Vagina (tissue), 2 donors: ENCODE measurements around the gene CCDC102B. TPM values are rescaled to one million over a fixed set of nuclear protein-coding genes. Genes with fewer than 3 reads are reported as not detected.
"Not testable (repeated sequence)": the region's sequence is repeated elsewhere in the genome, so short reads cannot be mapped to it uniquely, and the experiment has no call there.

Experiments used
- DNase-seq, 2 donors: peaks; one replicate each; pipeline ENCODE4 v3.0.0-alpha.2; 2017; ENCODE audit errors: extremely low spot score in 2 of 2
- H3K27ac ChIP-seq: fragments of 200-600 bp; sonication (generic); one replicate; pipeline ENCODE4 v1.5.1; 2019
- H3K27me3 ChIP-seq: fragments of 200-600 bp; sonication (generic); one replicate; pipeline ENCODE4 v1.5.1; 2019
- H3K36me3 ChIP-seq, 2 donors: fragments of 200-600 bp; sonication (generic); one replicate each; pipeline ENCODE4 v1.5.1; 2017 to 2019
- H3K4me1 ChIP-seq: fragments of 200-600 bp; sonication (generic); one replicate; pipeline ENCODE4 v1.5.1; 2019
- H3K4me3 ChIP-seq, 2 donors: fragments of 200-600 bp; sonication (generic); 1 replicate in 1 of 2; 2 replicates in 1 of 2; pipeline ENCODE4 v1.5.1; 2016 to 2019
- H3K9me3 ChIP-seq: fragments of 200-600 bp; sonication (generic); one replicate; pipeline ENCODE4 v1.5.1; 2019
- POLR2A ChIP-seq, 2 donors: fragments of 450-650 bp; IDR thresholded peaks; one replicate each; pipeline ENCODE4 v1.6.1; 2017; ENCODE audit warnings: antibody characterized with exemption in 2 of 2, mild to moderate bottlenecking in 2 of 2, moderate library complexity in 2 of 2
- POLR2AphosphoS5 ChIP-seq, 2 donors: sonication (generic); formaldehyde crosslinking; IDR thresholded peaks; one replicate each; pipeline ENCODE4 v1.9.0; 2017; ENCODE audit warnings: antibody characterized with exemption in 2 of 2, mild to moderate bottlenecking in 2 of 2, low read depth in 1 of 2; ENCODE audit not compliant: insufficient read depth in 1 of 2
- intact Hi-C: fragments of 100-400 bp; cut with DNase I; formaldehyde crosslinking; loops from one replicate; pipeline ENCODE4 v1.15.1; 2023
- total RNA-seq: library from RNA; depleted of rRNA; stranded (reverse); fragments of >200 nt; gene quantifications from one replicate; pipeline ENCODE4 v1.2.3, GENCODE V29; 2016
- TF ChIP-seq, protein P1 (sequence below), 3 experiments: fragments of 450-650 bp in 2 of 3; fragments of 200-600 bp in 1 of 3; sonication (generic) in 1 of 3; IDR thresholded peaks; one replicate each; pipeline ENCODE4 v1.5.1; 2017 to 2019; ENCODE audit warnings: antibody characterized with exemption in 3 of 3, mild to moderate bottlenecking in 2 of 3, moderate library complexity in 2 of 3

CCDC102B gene
- total RNA-seq, 1 donor from 2014 or later: 6.4 TPM

DNA sequence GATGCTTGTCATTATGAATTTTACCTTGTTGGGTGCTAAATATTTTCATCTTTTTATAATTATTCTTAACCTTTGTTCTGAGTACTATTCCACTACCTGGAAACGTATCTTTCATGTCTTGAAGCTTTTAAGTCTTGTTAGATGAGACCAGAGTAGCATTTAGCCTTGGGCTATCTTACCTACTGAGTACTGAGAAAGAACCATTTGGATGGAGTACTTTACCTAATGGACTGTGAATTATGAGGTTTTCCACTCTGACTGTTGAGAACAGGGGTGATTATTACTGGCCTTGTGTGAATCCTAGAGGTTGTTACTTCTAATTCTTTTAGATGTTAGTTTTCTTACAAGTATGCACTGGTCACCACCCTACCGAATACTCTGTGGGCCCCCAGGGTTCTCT, 63.5 kb downstream of the CCDC102B start:
- H3K36me3 ChIP-seq: no peaks in the 10 kb centered on the region
- TF ChIP-seq, protein P1, sequence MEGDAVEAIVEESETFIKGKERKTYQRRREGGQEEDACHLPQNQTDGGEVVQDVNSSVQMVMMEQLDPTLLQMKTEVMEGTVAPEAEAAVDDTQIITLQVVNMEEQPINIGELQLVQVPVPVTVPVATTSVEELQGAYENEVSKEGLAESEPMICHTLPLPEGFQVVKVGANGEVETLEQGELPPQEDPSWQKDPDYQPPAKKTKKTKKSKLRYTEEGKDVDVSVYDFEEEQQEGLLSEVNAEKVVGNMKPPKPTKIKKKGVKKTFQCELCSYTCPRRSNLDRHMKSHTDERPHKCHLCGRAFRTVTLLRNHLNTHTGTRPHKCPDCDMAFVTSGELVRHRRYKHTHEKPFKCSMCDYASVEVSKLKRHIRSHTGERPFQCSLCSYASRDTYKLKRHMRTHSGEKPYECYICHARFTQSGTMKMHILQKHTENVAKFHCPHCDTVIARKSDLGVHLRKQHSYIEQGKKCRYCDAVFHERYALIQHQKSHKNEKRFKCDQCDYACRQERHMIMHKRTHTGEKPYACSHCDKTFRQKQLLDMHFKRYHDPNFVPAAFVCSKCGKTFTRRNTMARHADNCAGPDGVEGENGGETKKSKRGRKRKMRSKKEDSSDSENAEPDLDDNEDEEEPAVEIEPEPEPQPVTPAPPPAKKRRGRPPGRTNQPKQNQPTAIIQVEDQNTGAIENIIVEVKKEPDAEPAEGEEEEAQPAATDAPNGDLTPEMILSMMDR (IDR thresholded peaks at IDR 0.05): no peak
- TF ChIP-seq POLR2A (IDR thresholded peaks at IDR 0.05) (no peak), POLR2AphosphoS5 (IDR thresholded peaks at IDR 0.05; ENCODE audit: insufficient read depth in 1 of 2, low read depth in 1 of 2) (no peak)
- H3K4me3 ChIP-seq: no peak overlapping the region
- H3K27me3 ChIP-seq: no peaks in the 10 kb centered on the region
- DNase-seq: no peak
- no peak overlapping the region for H3K27ac ChIP-seq
- no peaks in the 10 kb centered on the region for H3K9me3 ChIP-seq
- intact Hi-C loops: no loop called here
- no peaks in the 10 kb centered on the region for H3K4me1 ChIP-seq

- H3K27me3 ChIP-seq: no peaks in the 10 kb centered on the region
- H3K4me1 ChIP-seq: no peaks in the 10 kb centered on the region
- no peak for TF ChIP-seq POLR2A (IDR thresholded peaks at IDR 0.05)
- TF ChIP-seq, protein P1 (IDR thresholded peaks at IDR 0.05): no peak
- no peak for TF ChIP-seq POLR2AphosphoS5 (IDR thresholded peaks at IDR 0.05; ENCODE audit: insufficient read depth in 1 of 2, low read depth in 1 of 2)
- H3K4me3 ChIP-seq: no peak overlapping the region
- H3K27ac ChIP-seq: no peak overlapping the region
- no peak for DNase-seq
- no peaks in the 10 kb centered on the region for H3K36me3 ChIP-seq
- no peaks in the 10 kb centered on the region for H3K9me3 ChIP-seq
- intact Hi-C loops: no loop called here
These were observed 67.1 kb downstream of the CCDC102B start for GRCh38 chr18:68865021-68865420.

DNA sequence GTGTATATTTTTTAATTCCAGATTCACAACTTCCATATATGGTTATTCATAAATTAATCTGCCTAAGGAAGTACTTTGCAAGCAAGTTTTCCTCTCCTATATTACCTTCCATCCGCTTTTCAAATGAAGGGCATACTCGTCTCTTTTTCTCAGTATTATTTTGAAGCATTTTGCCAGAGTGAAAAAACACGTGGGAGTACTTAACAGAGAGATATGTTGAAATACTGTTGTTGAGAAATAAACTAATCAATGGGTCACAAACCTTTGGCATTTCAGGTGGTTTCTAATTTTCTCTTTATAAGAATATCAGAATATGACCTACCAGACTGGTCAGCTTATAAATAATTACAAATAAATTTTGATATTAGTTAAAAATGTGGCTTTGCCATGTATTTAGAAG, 67.6 kb downstream of the CCDC102B start:
- TF ChIP-seq, protein P1 (IDR thresholded peaks at IDR 0.05): no peak
- TF ChIP-seq POLR2A (IDR thresholded peaks at IDR 0.05) (no peak), POLR2AphosphoS5 (IDR thresholded peaks at IDR 0.05; ENCODE audit: insufficient read depth in 1 of 2, low read depth in 1 of 2) (no peak)
- intact Hi-C loops: no loop called here
- H3K36me3 ChIP-seq: no peaks in the 10 kb centered on the region
- no peaks in the 10 kb centered on the region for H3K27me3 ChIP-seq
- no peak overlapping the region for H3K4me3 ChIP-seq
- H3K4me1 ChIP-seq: no peaks in the 10 kb centered on the region
- no peaks in the 10 kb centered on the region for H3K9me3 ChIP-seq
- no peak overlapping the region for H3K27ac ChIP-seq
- no peak for DNase-seq

GRCh38 chr18:68873003-68873402, 75.1 kb downstream of the CCDC102B start:
- no peak overlapping the region for H3K27ac ChIP-seq
- H3K4me1 ChIP-seq: no peaks in the 10 kb centered on the region
- DNase-seq: no peak
- H3K36me3 ChIP-seq: no peaks in the 10 kb centered on the region
- no peaks in the 10 kb centered on the region for H3K27me3 ChIP-seq
- intact Hi-C loops: no loop called here
- no peaks in the 10 kb centered on the region for H3K9me3 ChIP-seq
- TF ChIP-seq, protein P1 (IDR thresholded peaks at IDR 0.05): no peak
- TF ChIP-seq POLR2AphosphoS5 (IDR thresholded peaks at IDR 0.05; ENCODE audit: insufficient read depth in 1 of 2, low read depth in 1 of 2) (no peak), POLR2A (IDR thresholded peaks at IDR 0.05) (no peak)
- H3K4me3 ChIP-seq: no peak overlapping the region

DNA sequence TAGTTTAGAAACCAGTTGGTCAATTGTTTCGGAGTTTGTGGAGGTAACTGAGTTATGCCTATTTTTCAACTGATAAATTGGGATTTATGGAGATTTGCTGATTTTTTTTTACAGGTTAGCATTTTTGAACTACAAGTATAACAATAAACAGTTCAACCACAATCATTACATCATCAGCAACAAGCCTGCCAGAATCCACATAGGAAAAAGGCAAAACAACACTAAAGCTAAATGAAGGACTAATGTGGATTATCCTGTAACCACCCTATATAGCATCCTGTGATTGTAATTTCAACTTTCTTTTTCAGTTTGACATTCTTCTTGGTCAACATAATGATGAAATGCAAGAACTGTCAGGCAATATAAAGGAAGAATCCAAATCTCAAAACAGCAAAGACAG, 76.5 kb downstream of the CCDC102B start:
- Histone ChIP-seq H3K4me1 (no peaks in the 10 kb centered on the region), H3K4me3 (no peak overlapping the region), H3K27me3 (no peaks in the 10 kb centered on the region), H3K36me3 (no peaks in the 10 kb centered on the region), H3K27ac (no peak overlapping the region), H3K9me3 (no peaks in the 10 kb centered on the region)
- TF ChIP-seq POLR2A (IDR thresholded peaks at IDR 0.05) (no peak), POLR2AphosphoS5 (IDR thresholded peaks at IDR 0.05; ENCODE audit: insufficient read depth in 1 of 2, low read depth in 1 of 2) (no peak)
- TF ChIP-seq, protein P1 (IDR thresholded peaks at IDR 0.05): no peak
- DNase-seq: no peak
- intact Hi-C loops: no loop called here

GRCh38 chr18:68879947-68880346, 82.1 kb downstream of the CCDC102B start:
- H3K4me3 ChIP-seq, H3K4me1 ChIP-seq, H3K27ac ChIP-seq, DNase-seq, H3K36me3 ChIP-seq, H3K27me3 ChIP-seq, intact Hi-C loops, H3K9me3 ChIP-seq: not testable (repeated sequence)
